Posterior vena cava (tissue), 2 donors: Measurements from ENCODE around the gene SYNJ1. TPM values are rescaled to one million over a fixed set of nuclear protein-coding genes. Genes with fewer than 3 reads are reported as not detected.
"Not testable (repeated sequence)": the region's sequence is repeated elsewhere in the genome, so short reads cannot be mapped to it uniquely, and the experiment has no call there.

Source experiments
- DNase-seq: peaks from one replicate; pipeline ENCODE4 v3.0.0-alpha.2; 2020; ENCODE audit warnings: low spot score
- intact Hi-C, 2 donors: fragments of 100-400 bp; cut with DNase I; formaldehyde crosslinking; loops; one replicate each; pipeline versions ENCODE4 v1.14.1 to v1.14.2; 2022 to 2023
- total RNA-seq, 2 donors: library from RNA; stranded (reverse); fragmentation: NEBNext Ultra II Directional; extraction: Animal tissue kit (Norgen Biotek cat#: 25700); gene quantifications; one replicate each; pipeline ENCODE4 v1.2.1, GENCODE V29; 2021
- donor health status: DM: yes; HTN: yes; CAD: no.
- donor health status: DM: yes; HTN: yes; CAD: no.

The SYNJ1 gene
- total RNA-seq, 2 donors from 2014 or later = 15.1 to 18.9 TPM

GRCh38 chr21:32746711-32747110 lies 18.9 kb upstream of the SYNJ1 start:
- DNase-seq, intact Hi-C loops: not testable (repeated sequence)

DNA sequence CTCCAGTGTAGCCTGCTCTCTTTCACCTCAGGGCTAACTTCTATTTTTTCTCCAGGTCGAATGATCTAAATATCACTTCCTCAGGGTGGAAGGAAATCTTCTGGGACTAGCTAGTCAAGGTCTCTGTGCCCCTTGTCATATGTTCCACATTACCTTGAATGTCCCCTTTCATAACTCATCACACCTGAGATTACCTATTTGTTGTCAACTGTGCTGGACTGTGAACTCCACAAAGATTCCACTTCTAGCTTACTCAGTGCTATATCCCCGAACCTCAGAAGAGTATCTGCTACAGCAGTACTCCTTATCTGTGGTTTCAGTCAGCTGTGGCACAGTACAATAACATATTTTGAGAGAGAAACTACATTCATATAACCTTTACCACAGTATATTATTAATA lies 14.6 kb upstream of the SYNJ1 start:
- intact Hi-C loops = no loop called here
- no peak for DNase-seq

GRCh38 chr21:32741336-32741735 lies 13.5 kb upstream of the SYNJ1 start:
- intact Hi-C loops = no loop called here
- DNase-seq = no peak

- no peak for DNase-seq
These were observed 12.1 kb upstream of the SYNJ1 start for GRCh38 chr21:32739946-32740345.

DNA sequence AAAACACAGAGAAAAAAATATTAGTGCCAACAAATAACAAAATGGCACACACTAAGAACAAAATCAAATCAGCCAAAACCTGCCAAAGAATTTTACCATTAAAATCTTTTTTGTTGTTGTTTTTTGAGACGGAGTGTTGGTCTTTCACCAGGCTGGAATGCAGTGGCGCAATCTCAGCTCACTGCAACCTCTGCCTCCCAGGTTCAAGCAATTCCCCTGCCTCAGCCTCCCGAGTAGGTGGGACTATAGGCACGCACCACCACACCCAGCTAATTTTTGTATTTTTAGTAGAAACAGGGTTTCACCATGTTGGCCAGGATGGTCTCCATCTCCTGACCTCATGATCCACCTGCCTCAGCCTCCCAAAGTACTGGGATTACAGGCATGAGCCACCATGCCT lies 8.3 kb upstream of the SYNJ1 start:
- DNase-seq, intact Hi-C loops: not testable (repeated sequence)

More at GRCh38 chr21:32739946-32740345, 12.1 kb upstream of the SYNJ1 start:
- intact Hi-C loops = no loop called here

DNA sequence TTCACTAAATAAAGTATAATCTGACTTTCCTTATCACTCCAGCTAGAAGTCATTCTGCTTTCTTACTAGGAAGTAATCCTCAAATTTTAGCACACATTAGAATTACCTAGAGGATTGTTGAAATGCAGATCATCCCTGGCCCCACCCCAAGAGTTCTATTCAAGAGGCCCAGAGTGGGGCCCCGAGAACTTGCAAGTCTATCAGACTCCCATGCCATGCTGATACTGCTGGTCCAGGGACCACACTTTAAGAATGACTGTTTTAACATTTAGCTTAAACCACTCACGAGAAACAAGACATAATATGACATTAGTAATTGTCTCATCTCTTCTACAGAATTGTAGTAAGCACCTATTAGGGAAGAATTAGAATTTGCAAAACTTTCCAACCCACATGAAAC lies 7.7 kb upstream of the SYNJ1 start:
- DNase-seq = no peak
- intact Hi-C loops = no loop called here

DNA sequence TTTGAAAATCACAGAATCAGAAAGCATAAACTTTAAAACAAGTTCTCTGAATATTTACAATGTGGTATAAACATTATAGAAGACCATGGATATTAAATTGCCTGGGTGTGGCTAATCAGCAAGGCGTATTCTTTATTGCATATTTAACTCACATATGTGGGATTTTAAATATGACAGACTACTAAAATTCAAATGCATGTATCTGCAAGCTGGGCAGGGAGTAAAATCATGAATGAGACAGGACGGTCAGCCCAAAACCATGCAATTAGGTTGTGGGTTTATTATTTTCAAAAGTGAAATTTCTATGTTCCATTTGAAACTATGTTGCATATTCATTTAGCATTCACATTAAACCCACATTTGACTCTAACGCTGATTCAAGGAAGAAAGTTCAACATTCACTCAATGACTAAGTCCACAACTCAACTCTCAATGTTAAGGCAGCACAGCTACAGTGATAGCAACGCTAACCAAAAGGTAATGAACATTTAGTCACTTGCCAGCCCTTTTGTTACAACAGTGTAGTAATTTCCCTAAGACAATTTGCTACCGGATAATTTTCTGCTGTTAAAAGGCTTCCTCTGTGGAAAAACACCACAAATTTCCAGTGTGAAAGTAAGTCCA lies 6.3 kb upstream of the SYNJ1 start:
- intact Hi-C loops = no loop called here
- no peak for DNase-seq

DNA sequence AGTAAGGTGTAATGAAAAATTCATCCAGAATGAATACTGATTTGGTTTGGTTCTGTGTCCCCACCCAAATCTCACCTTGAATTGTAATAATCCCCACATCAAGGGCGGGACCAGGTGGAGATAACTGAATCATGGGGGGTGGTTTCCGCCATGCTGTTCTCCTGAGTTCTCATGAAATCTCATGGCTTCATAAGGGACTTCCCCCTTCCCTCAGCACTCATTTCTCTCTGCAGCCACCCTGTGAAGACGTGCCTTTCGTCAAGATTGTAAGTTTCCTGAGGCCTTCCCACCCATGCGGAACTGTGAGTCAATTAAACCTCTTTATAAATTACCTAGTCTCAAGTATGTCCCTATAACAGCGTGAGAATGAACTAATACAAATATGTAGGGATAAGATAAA lies 5.5 kb upstream of the SYNJ1 start:
- intact Hi-C loops = no loop called here

GRCh38 chr21:32732544-32732943 lies 4.7 kb upstream of the SYNJ1 start:
- no peak for DNase-seq
- intact Hi-C loops = no loop called here

More for the DNA sequence above, 5.5 kb upstream of the SYNJ1 start:
- DNase-seq = no peak

DNA sequence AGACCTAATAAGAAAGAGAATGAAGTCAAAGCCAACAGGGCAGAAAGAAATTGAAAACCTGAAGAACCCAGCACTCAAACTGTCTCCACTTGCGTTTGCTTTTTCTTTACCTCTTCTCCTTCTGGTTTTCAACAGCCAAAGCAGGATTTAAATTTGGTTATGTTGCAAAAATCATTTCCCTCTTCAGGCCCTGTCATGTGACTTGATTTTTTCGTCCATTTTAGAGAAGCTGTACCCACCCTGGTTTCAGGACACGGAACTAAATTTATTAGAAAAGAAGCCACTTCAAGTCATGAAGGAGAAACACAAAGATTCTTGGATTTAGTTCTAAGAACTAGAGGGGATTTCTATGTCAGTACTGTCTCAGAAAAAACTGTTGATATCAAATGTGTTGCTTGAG lies 1.0 kb upstream of the SYNJ1 start:
- intact Hi-C loops = loop anchor here in 1 of 2 donors (5.0 kb wide), 1 partner anchor 43 kb away; the partner anchor contains the start of gene PAXBP1
- no peak for DNase-seq

GRCh38 chr21:32728456-32728839 lies 635 bp upstream of the SYNJ1 start:
- intact Hi-C loops = loop anchor here in 1 of 2 donors (5.0 kb wide), 1 partner anchor 44 kb away; the partner anchor contains the start of gene PAXBP1
- no peak for DNase-seq

GRCh38 chr21:32726839-32727686 lies 750 bp downstream of the SYNJ1 start:
- no peak for DNase-seq
- intact Hi-C loops = loop anchor here in 1 of 2 donors (5.0 kb wide), 1 partner anchor 45 kb away; the partner anchor contains the start of gene PAXBP1

- intact Hi-C loops = no loop called here
- no peak for DNase-seq
These were observed 8.7 kb downstream of the SYNJ1 start for GRCh38 chr21:32719085-32719484.

GRCh38 chr21:32717851-32718316 lies 9.9 kb downstream of the SYNJ1 start:
- intact Hi-C loops = no loop called here

GRCh38 chr21:32716486-32716885 lies 11.3 kb downstream of the SYNJ1 start:
- intact Hi-C loops = no loop called here
- DNase-seq = no peak

More at GRCh38 chr21:32717851-32718316, 9.9 kb downstream of the SYNJ1 start:
- DNase-seq = no peak

DNA sequence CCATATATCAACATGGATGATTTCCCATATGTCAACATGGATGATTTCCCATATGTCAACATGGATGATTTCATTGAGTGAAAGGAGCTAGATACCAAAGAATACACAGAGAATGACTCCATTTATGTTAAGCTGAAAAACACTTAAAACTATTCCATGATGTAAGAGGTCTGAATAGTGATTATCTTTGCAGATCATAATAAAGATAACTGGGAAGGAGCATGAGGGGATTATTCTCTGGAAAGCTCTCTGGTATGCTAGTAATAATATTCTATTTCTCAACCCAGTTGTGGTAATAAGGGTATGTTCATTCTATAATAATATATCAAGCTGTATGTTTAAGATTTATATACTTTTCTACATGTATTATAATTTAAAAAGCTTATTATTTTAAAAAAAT lies 14.1 kb downstream of the SYNJ1 start:
- intact Hi-C loops = no loop called here
- DNase-seq = no peak

DNA sequence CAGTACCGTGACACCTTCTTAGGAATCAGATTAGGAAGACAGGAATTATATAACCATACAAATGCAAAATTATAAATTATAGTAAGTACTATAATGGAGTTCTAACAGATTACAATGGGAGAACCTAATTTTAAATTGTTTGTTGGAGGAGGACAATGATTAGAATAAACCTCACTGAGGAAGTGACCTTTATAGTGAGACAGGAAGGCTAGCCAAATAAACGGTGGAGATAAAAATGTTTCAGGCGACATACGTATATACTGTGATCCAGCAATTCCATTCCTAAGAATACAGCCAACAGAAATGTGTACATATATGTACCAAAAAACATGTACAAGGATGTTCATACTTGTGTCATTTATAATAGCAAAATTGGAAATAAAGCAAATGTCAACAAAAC lies 15.2 kb downstream of the SYNJ1 start:
- no peak for DNase-seq
- intact Hi-C loops = no loop called here

GRCh38 chr21:32712043-32712442 lies 15.8 kb downstream of the SYNJ1 start:
- intact Hi-C loops = no loop called here

DNA sequence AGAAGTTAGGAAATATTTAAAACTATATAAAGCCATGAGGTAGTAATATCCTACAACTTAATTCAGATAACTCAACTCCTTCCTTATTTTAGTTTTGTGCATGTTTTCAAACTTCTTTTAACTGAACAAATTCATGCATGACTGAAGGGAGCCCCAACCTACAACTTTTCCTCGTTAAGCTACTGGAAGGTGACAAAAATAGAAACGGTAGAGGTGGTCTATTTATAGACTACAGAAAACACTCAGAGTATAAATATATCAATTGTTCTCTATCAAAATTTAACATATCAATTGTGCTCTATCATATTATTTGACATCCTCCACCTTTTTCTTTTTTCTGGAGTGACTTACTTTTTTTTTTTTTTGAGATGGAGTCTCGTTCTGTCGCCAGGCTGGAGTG lies 16.8 kb downstream of the SYNJ1 start:
- intact Hi-C loops = no loop called here
- DNase-seq = no peak

More at GRCh38 chr21:32712043-32712442, 15.8 kb downstream of the SYNJ1 start:
- no peak for DNase-seq

GRCh38 chr21:32710069-32710784 lies 17.6 kb downstream of the SYNJ1 start:
- intact Hi-C loops = no loop called here
- no peak for DNase-seq
